Heart left ventricle (tissue), 16 donors: ENCODE results near the gene LPIN1. TPM values are rescaled to one million over a fixed set of nuclear protein-coding genes. Genes with fewer than 3 reads are reported as not detected.

Experiments
- ATAC-seq, 4 donors: fragments of 200-7000 bp; cut with Tn5 transposase; one replicate each; pipeline ENCODE4 v1.9.1; 2020 to 2022; ENCODE audit warnings: moderate library complexity in 4 of 4, mild to moderate bottlenecking in 3 of 4, moderate number of reproducible peaks in 1 of 4
- DNase-seq, 5 donors: peaks; one replicate each; pipeline ENCODE4 v3.0.0-alpha.2; 2020
- H3K27ac ChIP-seq, 12 donors: fragments of 200-600 bp; sonication (generic) in 4 of 12; one replicate each; pipeline versions ENCODE4 v1.5.0 to v1.8.0; 2016 to 2022; ENCODE audit warnings: mild to moderate bottlenecking in 2 of 12
- H3K27me3 ChIP-seq, 9 donors: fragments of 200-600 bp; sonication (generic) in 2 of 9; one replicate each; pipeline versions ENCODE4 v1.5.1 to v1.8.0; 2016 to 2022; ENCODE audit warnings: mild to moderate bottlenecking in 3 of 9
- H3K36me3 ChIP-seq, 9 donors: fragments of 200-600 bp; sonication (generic) in 2 of 9; one replicate each; pipeline versions ENCODE4 v1.5.0 to v1.8.0; 2018 to 2022; ENCODE audit warnings: mild to moderate bottlenecking in 2 of 9
- H3K4me1 ChIP-seq, 12 donors: fragments of 200-600 bp; sonication (generic) in 4 of 12; one replicate each; pipeline versions ENCODE4 v1.5.0 to v1.8.0; 2016 to 2022; ENCODE audit warnings: mild to moderate bottlenecking in 3 of 12
- H3K4me3 ChIP-seq, 12 donors: fragments of 200-600 bp; sonication (generic) in 4 of 12; one replicate each; pipeline versions ENCODE4 v1.5.0 to v1.8.0; 2017 to 2022; ENCODE audit warnings: mild to moderate bottlenecking in 9 of 12, moderate library complexity in 4 of 12
- H3K9me3 ChIP-seq, 12 donors: fragments of 200-600 bp; sonication (generic) in 4 of 12; one replicate each; pipeline versions ENCODE4 v1.5.0 to v1.8.0; 2016 to 2022; ENCODE audit warnings: mild to moderate bottlenecking in 1 of 12
- CTCF ChIP-seq, 12 donors: fragments of 200-600 bp; sonication (generic) in 4 of 12; IDR thresholded peaks; one replicate each; pipeline versions ENCODE4 v1.5.0 to v1.8.0; 2018 to 2022; ENCODE audit warnings: antibody characterized with exemption in 12 of 12, mild to moderate bottlenecking in 5 of 12
- POLR2A ChIP-seq, 2 donors: fragments of 450-650 bp; IDR thresholded peaks; one replicate each; pipeline ENCODE4 v1.6.1; 2017; ENCODE audit warnings: antibody characterized with exemption in 2 of 2, mild to moderate bottlenecking in 2 of 2, moderate library complexity in 2 of 2
- whole genome bisulfite sequencing, 4 donors: extraction: QIAGEN DNeasy Blood & Tissue Kit in 2 of 4; methylation state at CpG; one replicate each; pipeline versions ENCODE4 v1.1.5 to v1.1.7; 2013 to 2018; 5-methylcytosine and 5-hydroxymethylcytosine counted together
- intact Hi-C, 10 donors: fragments of 100-400 bp; cut with DNase I; formaldehyde crosslinking; loops; one replicate each; pipeline versions ENCODE4 v1.11.1 to v1.14.2; 2022
- long read RNA-seq, 3 donors: library from polyadenylated mRNA; unstranded; transcript quantifications; one replicate each; pipeline ENCODE4 v2.0.0, GENCODE V29; 2020 to 2021
- polyA plus RNA-seq, 2 donors: library from polyadenylated mRNA; stranded (reverse); fragments of 200-250 nt; gene quantifications; one replicate each; pipeline ENCODE4 v1.2.3, GENCODE V29; 2013
- total RNA-seq, 9 donors: library from RNA; depleted of rRNA in 2 of 9; stranded (reverse); fragments of >200 nt in 2 of 9; fragmentation: NEBNext Ultra II Directional in 3 of 9; extraction: Animal tissue kit (Norgen Biotek cat#: 25700) in 3 of 9; gene quantifications; one replicate each; pipeline versions ENCODE4 v1.1.0 to v1.2.4, GENCODE V29; 2016 to 2023
- donor health status: ischemic (EF 13 %, LVEDD 7.1; RV severe dilation, severe dysfunction).
- donor health status: healthy with polysubstance abuse.
- donor health status: DM: no; HTN: yes; CAD: no.
- donor health status: DM: no; HTN: no; CAD: no.
- donor health status: ischemic (EF 25% LVEDD 6.9; RV normal size, moderate dysfunction).
- donor health status: ischemic (EF 25% LVEDD 5.7; RV mildly dilated, moderate dysfunction).
- donor health status: healthy.
- donor health status: DM: yes; HTN: yes; CAD: no.
- donor health status: ischemic (EF 35%, LVEDD 5.7; RV mildly dilated, moderate dysfunction).
- donor health status: nonischemic (EF 11% LVEDD 7.7; RV severe dilation, severe dysfunction).
- donor health status: DM: yes; HTN: yes; CAD: no.
- donor health status: PGD.
- donor health status: ischemic (EF 29% LVEDD 5.4; RV normal size, mild dysfunction).
- donor health status: nonischemic (EF 23%, LVEDD 6.1; RV moderate dilation, normal function).

The LPIN1 gene
- total RNA-seq (10 to 100 TPM; 24.3 to 54.8 (median 43.8) TPM), polyA plus RNA-seq (10 to 100 TPM; 15.0 to 57.1 TPM)
- long read RNA-seq, donor 1, full-length matches to known transcripts, result 4 of 37 reads
- long read RNA-seq, donor 1, partial matches to known transcripts, result 23 of 37 reads
- long read RNA-seq, donor 1, other reads (novel, unspliced or antisense), result 10 of 37 reads
- long read RNA-seq, donor 2, full-length matches to known transcripts, result 1 of 36 reads
- long read RNA-seq, donor 2, partial matches to known transcripts, result 17 of 36 reads
- long read RNA-seq, donor 2, other reads (novel, unspliced or antisense), result 18 of 36 reads
- long read RNA-seq, donor 3, full-length matches to known transcripts, result 7 of 65 reads
- long read RNA-seq, donor 3, partial matches to known transcripts, result 29 of 65 reads
- long read RNA-seq, donor 3, other reads (novel, unspliced or antisense), result 29 of 65 reads

GRCh38 chr2:11746376-11746806, at the start of gene LPIN1:
LPIN1 (plus strand) TSS chr2:11746632; CDS start chr2:11765542, 18,910 bp downstream.
- no peaks in the 10 kb centered on the region for H3K36me3 ChIP-seq
- DNase-seq, result peak; percentile 91 to 95 (median 91)
- intact Hi-C loops, result loop anchor here in 4 of 10 donors (2.0 to 5.0 kb wide), 3 partner anchors 32 to 54 kb away; no protein-coding TSS in a partner anchor
- H3K27me3 ChIP-seq, result no peaks in the 10 kb centered on the region
- H3K27ac ChIP-seq, result peak within 1 kb of the TSS in 11 of 12 donors; percentile 74 to 93 (median 88)
- ATAC-seq, result peak; percentile 65 to 89 (median 84)
- peak within 1 kb of the TSS; percentile 66 to 95 (median 86) for H3K4me3 ChIP-seq
- 0 to 17% (median 1%) methylated on average over 1 to 49 of the region's 49 CpGs for WGBS, 4 donors
- H3K4me1 ChIP-seq, result peaks cover 10 to 76% (median 37%) of the 10 kb centered on the region in 12 donors
- no peaks in the 10 kb centered on the region for H3K9me3 ChIP-seq
- TF ChIP-seq CTCF (IDR thresholded peaks at IDR 0.05), result peak in 4 of 12 donors; percentile 14 to 35 (median 22)
- peak; percentile 40 to 85 for TF ChIP-seq POLR2A (IDR thresholded peaks at IDR 0.05)

GRCh38 chr2:11696736-11697102, 49.7 kb upstream of the LPIN1 start:
- peaks cover 2 to 40% (median 18%) of the 10 kb centered on the region in 12 donors for H3K4me1 ChIP-seq
- H3K27ac ChIP-seq, result peak overlapping the region in 3 of 12 donors; percentile 70 to 80 (median 77)
- H3K9me3 ChIP-seq, result no peaks in the 10 kb centered on the region
- no peak overlapping the region for H3K4me3 ChIP-seq
- no peaks in the 10 kb centered on the region for H3K36me3 ChIP-seq
- ATAC-seq (no peak), DNase-seq (no peak)
- intact Hi-C loops, result loop anchor here in 2 of 10 donors (5.0 to 10.0 kb wide), 2 partner anchors 51 to 1308 kb away; partner anchors contain the start of gene LPIN1 (in 1 of the 2)
- H3K27me3 ChIP-seq, result no peaks in the 10 kb centered on the region
- WGBS, 4 donors, result 72 to 91% (median 75%) methylated on average over 9 of the region's 9 CpGs
- TF ChIP-seq POLR2A (IDR thresholded peaks at IDR 0.05) (no peak), CTCF (IDR thresholded peaks at IDR 0.05) (no peak)

GRCh38 chr2:11697103-11697871, 49.1 kb upstream of the LPIN1 start:
- peaks cover 2 to 40% (median 18%) of the 10 kb centered on the region in 12 donors for H3K4me1 ChIP-seq
- H3K27me3 ChIP-seq, result no peaks in the 10 kb centered on the region
- ATAC-seq (peak; percentile 1 to 43 (median 23)), DNase-seq (peak in 4 of 5 donors; percentile 37 to 73 (median 60))
- intact Hi-C loops, result loop anchor here in 2 of 10 donors (5.0 to 10.0 kb wide), 2 partner anchors 50 to 1308 kb away; partner anchors contain the start of gene LPIN1 (in 1 of the 2)
- TF ChIP-seq CTCF (IDR thresholded peaks at IDR 0.05), result no peak
- no peak for TF ChIP-seq POLR2A (IDR thresholded peaks at IDR 0.05)
- 44 to 55% (median 50%) methylated on average over 8 to 16 of the region's 16 CpGs for WGBS, 4 donors
- H3K4me3 ChIP-seq, result no peak overlapping the region
- H3K9me3 ChIP-seq, result no peaks in the 10 kb centered on the region
- no peaks in the 10 kb centered on the region for H3K36me3 ChIP-seq
- H3K27ac ChIP-seq, result peak overlapping the region in 11 of 12 donors; percentile 26 to 80 (median 70)
